ENCODE measurements around the gene PLCB1. TPM values are rescaled to one million over a fixed set of nuclear protein-coding genes. Genes with fewer than 3 reads are reported as not detected.

Gene PLCB1
- total and polyA plus RNA-seq, 2 of the 4 experiments (the other 2 are of a cell fraction): 5.6 to 16.1 TPM

DNA sequence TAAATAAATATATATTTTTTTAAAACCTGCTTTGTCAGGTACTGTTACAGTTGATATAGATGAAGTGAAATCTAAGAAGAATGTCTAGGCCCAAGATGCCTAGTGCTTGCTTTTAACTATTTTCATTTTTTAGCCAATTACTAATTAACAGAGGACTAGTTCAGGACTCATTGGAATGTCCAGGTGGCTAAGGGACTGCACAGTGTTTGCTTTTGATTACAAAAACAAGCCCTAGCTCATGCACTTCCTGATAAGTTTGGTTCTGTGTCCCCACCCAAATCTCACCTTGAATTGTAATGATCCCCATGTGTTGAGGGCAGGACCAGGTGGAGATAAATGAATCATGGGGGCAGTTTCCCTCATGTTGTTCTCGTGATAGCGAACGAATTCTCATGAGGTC is 417.1 kb downstream of the PLCB1 start:
- Histone ChIP-seq H2BK5ac (ENCODE audit: low read depth, low read length, poor library complexity, severe bottlenecking) (no peak overlapping the region), H4K20me1 (ENCODE audit: insufficient read depth, low read length) (no peaks in the 10 kb centered on the region), H3K9me3 (ENCODE audit: control insufficient read depth, insufficient read depth, low read length) (no peaks in the 10 kb centered on the region), H2AFZ (replicated peaks; ENCODE audit: low read length, poor library complexity) (no peak overlapping the region), H3K18ac (ENCODE audit: low read depth, low read length) (no peak overlapping the region), H2BK15ac (ENCODE audit: low read depth, low read length) (no peak overlapping the region), H3K23ac (ENCODE audit: low read depth, low read length) (no peak overlapping the region), H2AK9ac (replicated peaks; ENCODE audit: low read depth, low read length, poor library complexity) (no peak overlapping the region), H3K4me2 (ENCODE audit: low read depth, low read length) (no peak overlapping the region), H3K4me1 (ENCODE audit: control insufficient read depth, insufficient read depth, low read length) (no peaks in the 10 kb centered on the region), H3K14ac (replicated peaks; ENCODE audit: low read depth, low read length) (no peak overlapping the region), H2BK120ac (ENCODE audit: low read depth, low read length) (no peak overlapping the region), H4K91ac (ENCODE audit: insufficient read depth, low read depth, low read length) (no peak overlapping the region), H3K4ac (ENCODE audit: low read depth, low read length) (no peak overlapping the region), H4K5ac (ENCODE audit: low read depth, low read length) (no peak overlapping the region), H3K79me1 (ENCODE audit: low read depth in 1 of 2, low read length in 2 of 2) (no peaks in the 10 kb centered on the region), H3K36me3 (ENCODE audit: control insufficient read depth, insufficient read depth, low read length) (no peaks in the 10 kb centered on the region), H2BK20ac (ENCODE audit: low read depth, low read length) (no peak overlapping the region), H4K8ac (ENCODE audit: low read depth in 2 of 2, low read length in 2 of 2) (no peak overlapping the region), H3K4me3 (ENCODE audit: insufficient read depth, low read depth, low read length) (no peak overlapping the region), H3K9ac (ENCODE audit: low read depth, low read length) (no peak overlapping the region), H3K56ac (ENCODE audit: extremely low read depth, insufficient read depth, low read length) (no peak overlapping the region), H2AK5ac (ENCODE audit: low read depth, low read length) (no peak overlapping the region), H3K27me3 (ENCODE audit: control insufficient read depth, insufficient read depth, low read length) (no peaks in the 10 kb centered on the region), H3K9me1 (ENCODE audit: insufficient read depth, low read length) (peaks cover 6% of the 10 kb centered on the region), H3K27ac (ENCODE audit: insufficient read depth, low read length) (no peak overlapping the region)
- dilution Hi-C loops (cut with HindIII; ENCODE audit: low sequenced_read_pairs, unreplicated experiment) (no loop called here), intact Hi-C loops (cut with micrococcal nuclease) (no loop called here), in situ Hi-C loops (cut with MboI; ENCODE audit: low sequenced_read_pairs) (no loop called here)
- POLR2A ChIA-PET (ENCODE audit: unreplicated experiment): no interaction called here
- no TSS peak for BruUV-seq (replicated peaks)
- DNase-seq (no peak), ATAC-seq (ENCODE audit: low read depth) (no peak)
- no CpG with 5 or more reads among the region's 3 CpGs for WGBS, 2 experiments (ENCODE audit: extremely low coverage in 2 of 2, insufficient read length in 1 of 2)
- TF ChIP-seq RCOR1 (IDR thresholded peaks at IDR 0.05; ENCODE audit: insufficient replicate concordance, low read length) (no peak), RAD21 (IDR thresholded peaks at IDR 0.05; ENCODE audit: low read length) (no peak), MAFK (IDR thresholded peaks at IDR 0.05; ENCODE audit: low read depth, low read length) (no peak), CHD1 (IDR thresholded peaks at IDR 0.05; ENCODE audit: low read depth, low read length) (no peak), MAZ (IDR thresholded peaks at IDR 0.05; ENCODE audit: borderline replicate concordance, low read depth, low read length) (no peak), RFX5 (IDR thresholded peaks at IDR 0.05; ENCODE audit: low read depth, low read length) (no peak), SMC3 (IDR thresholded peaks at IDR 0.05; ENCODE audit: low read depth, low read length) (no peak), FOS (IDR thresholded peaks at IDR 0.05; ENCODE audit: low read depth, low read length) (no peak), BHLHE40 (IDR thresholded peaks at IDR 0.05; ENCODE audit: low read depth, low read length) (no peak), POLR2A (IDR thresholded peaks at IDR 0.05; ENCODE audit: low read depth, low read length) (no peak), MXI1 (IDR thresholded peaks at IDR 0.05; ENCODE audit: borderline replicate concordance, low read depth, low read length) (no peak), CEBPB (IDR thresholded peaks at IDR 0.05; ENCODE audit: low read depth, low read length) (no peak), NFE2L2 (IDR thresholded peaks at IDR 0.05; ENCODE audit: low read depth, low read length) (no peak)
- TF ChIP-seq, protein P1, sequence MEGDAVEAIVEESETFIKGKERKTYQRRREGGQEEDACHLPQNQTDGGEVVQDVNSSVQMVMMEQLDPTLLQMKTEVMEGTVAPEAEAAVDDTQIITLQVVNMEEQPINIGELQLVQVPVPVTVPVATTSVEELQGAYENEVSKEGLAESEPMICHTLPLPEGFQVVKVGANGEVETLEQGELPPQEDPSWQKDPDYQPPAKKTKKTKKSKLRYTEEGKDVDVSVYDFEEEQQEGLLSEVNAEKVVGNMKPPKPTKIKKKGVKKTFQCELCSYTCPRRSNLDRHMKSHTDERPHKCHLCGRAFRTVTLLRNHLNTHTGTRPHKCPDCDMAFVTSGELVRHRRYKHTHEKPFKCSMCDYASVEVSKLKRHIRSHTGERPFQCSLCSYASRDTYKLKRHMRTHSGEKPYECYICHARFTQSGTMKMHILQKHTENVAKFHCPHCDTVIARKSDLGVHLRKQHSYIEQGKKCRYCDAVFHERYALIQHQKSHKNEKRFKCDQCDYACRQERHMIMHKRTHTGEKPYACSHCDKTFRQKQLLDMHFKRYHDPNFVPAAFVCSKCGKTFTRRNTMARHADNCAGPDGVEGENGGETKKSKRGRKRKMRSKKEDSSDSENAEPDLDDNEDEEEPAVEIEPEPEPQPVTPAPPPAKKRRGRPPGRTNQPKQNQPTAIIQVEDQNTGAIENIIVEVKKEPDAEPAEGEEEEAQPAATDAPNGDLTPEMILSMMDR (conservative IDR thresholded peaks at IDR 0.05; ENCODE audit: low read depth, low read length): no peak
- CTCF ChIA-PET: no interaction called here
